Sigmoid colon (tissue), 7 donors: ENCODE measurements around the gene CS. TPM values are rescaled to one million over a fixed set of nuclear protein-coding genes. Genes with fewer than 3 reads are reported as not detected.

Source experiments
- DNase-seq: peaks from one replicate; pipeline ENCODE4 v3.0.0-alpha.2; 2019
- H3K27ac ChIP-seq, 4 donors: fragments of 200-600 bp; sonication (generic); one replicate each; pipeline ENCODE4 v1.5.1; 2016 to 2019; ENCODE audit warnings: mild to moderate bottlenecking in 1 of 4
- H3K27me3 ChIP-seq, 3 donors: fragments of 200-600 bp; sonication (generic); one replicate each; pipeline ENCODE4 v1.5.1; 2019; ENCODE audit warnings: mild to moderate bottlenecking in 1 of 3
- H3K36me3 ChIP-seq, 4 donors: fragments of 200-600 bp; sonication (generic); one replicate each; pipeline ENCODE4 v1.5.1; 2016 to 2019
- H3K4me1 ChIP-seq, 4 donors: fragments of 200-600 bp; sonication (generic); one replicate each; pipeline ENCODE4 v1.5.1; 2017 to 2019
- H3K4me3 ChIP-seq, 4 donors: fragments of 200-600 bp; sonication (generic); one replicate each; pipeline ENCODE4 v1.5.1; 2017 to 2019; ENCODE audit warnings: mild to moderate bottlenecking in 2 of 4, moderate library complexity in 1 of 4
- H3K9me3 ChIP-seq, 4 donors: fragments of 200-600 bp in 3 of 4; sonication (generic) in 3 of 4; one replicate each; pipeline versions ENCODE4 v1.5.1 to v1.6.1; 2013 to 2019
- EP300 ChIP-seq, 4 donors: sonication (generic); formaldehyde crosslinking; IDR thresholded peaks; one replicate each; pipeline ENCODE4 v1.6.1; 2017; ENCODE audit warnings: antibody characterized with exemption in 4 of 4
- POLR2A ChIP-seq, 2 donors: fragments of 450-650 bp; IDR thresholded peaks; one replicate each; pipeline ENCODE4 v1.6.1; 2016; ENCODE audit warnings: antibody characterized with exemption in 2 of 2, mild to moderate bottlenecking in 2 of 2, moderate library complexity in 2 of 2
- POLR2AphosphoS5 ChIP-seq, 4 donors: sonication (generic); formaldehyde crosslinking; IDR thresholded peaks; one replicate each; pipeline ENCODE4 v1.6.1; 2017; ENCODE audit warnings: antibody characterized with exemption in 4 of 4
- WGBS, 2 donors: extraction: QIAGEN DNeasy Blood & Tissue Kit; methylation state at CpG; one replicate each; pipeline ENCODE4 v1.1.7; 2013; 5-methylcytosine and 5-hydroxymethylcytosine counted together
- intact Hi-C: fragments of 100-400 bp; cut with DNase I; formaldehyde crosslinking; loops from one replicate; pipeline ENCODE4 v1.15.1; 2023
- polyA plus RNA-seq, 3 donors: library from polyadenylated mRNA; stranded (reverse); fragments of 200-250 nt; gene quantifications; one replicate each; pipeline ENCODE4 v1.2.3, GENCODE V29; 2013
- total RNA-seq, 4 donors: library from RNA; depleted of rRNA; stranded (reverse); fragments of >200 nt; gene quantifications; one replicate each; pipeline ENCODE4 v1.1.0, GENCODE V29; 2016
- TF ChIP-seq, protein P1 (sequence below), 4 experiments: fragments of 450-650 bp in 3 of 4; fragments of 200-600 bp in 1 of 4; IDR thresholded peaks; one replicate each; pipeline ENCODE4 v1.5.1; 2016 to 2019; ENCODE audit warnings: antibody characterized with exemption in 4 of 4, mild to moderate bottlenecking in 3 of 4, moderate library complexity in 2 of 4
- donor health status: healthy with polysubstance abuse.
- donor health status: Bipolar disorder and iron deficiency.
- donor health status: healthy.

Gene CS
- total and polyA plus RNA-seq, 7 donors, result 75.9 to 151 (median 104) TPM

DNA sequence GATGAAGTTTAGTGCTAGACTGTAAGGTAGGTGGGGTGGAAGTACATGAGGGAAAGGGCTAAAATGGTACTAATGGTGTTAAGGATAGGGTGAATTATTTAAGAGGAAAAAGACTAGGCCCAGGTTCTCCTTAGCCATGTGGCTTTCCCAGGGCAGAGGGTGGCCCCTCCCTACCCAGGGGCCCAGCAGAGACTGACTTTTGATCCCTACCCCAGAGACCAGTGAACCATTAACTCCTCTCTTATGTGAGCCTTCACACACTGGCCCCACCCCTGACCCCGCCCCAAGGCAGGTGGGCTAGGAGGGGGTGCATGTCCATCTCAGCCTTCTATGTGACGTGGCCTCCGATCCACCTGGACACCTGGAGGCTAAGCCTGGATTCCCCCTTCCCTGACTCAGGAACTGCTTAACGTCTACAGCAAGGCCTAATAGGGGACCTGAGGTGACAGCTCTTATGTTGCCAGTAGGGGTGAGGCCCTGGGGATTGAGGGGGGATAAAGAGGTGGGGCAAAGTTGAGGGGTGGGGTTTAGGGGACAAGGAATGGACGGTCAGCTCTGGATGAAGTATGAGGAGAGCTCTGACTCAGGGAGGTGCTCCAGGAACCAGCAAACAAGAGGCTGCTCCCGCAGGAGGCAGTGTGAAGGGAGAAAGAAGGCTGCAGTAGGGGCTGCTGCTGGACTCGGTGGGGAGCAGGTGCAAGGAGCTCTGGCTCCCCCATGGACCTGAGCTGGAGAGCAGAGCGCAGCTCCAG lies 69.5 kb downstream of the CS start:
- no peak overlapping the region for H3K27ac ChIP-seq
- no peaks in the 10 kb centered on the region for H3K4me1 ChIP-seq
- intact Hi-C loops, result no loop called here
- H3K4me3 ChIP-seq, result no peak overlapping the region
- DNase-seq, result no peak
- no peaks in the 10 kb centered on the region for H3K9me3 ChIP-seq
- TF ChIP-seq EP300 (IDR thresholded peaks at IDR 0.05), result no peak
- 16 to 62% methylated on average over 8 of the region's 8 CpGs for WGBS, 2 donors
- H3K27me3 ChIP-seq, result no peaks in the 10 kb centered on the region
- peaks cover 0 to 29% (median 0%) of the 10 kb centered on the region in 4 donors for H3K36me3 ChIP-seq

DNA sequence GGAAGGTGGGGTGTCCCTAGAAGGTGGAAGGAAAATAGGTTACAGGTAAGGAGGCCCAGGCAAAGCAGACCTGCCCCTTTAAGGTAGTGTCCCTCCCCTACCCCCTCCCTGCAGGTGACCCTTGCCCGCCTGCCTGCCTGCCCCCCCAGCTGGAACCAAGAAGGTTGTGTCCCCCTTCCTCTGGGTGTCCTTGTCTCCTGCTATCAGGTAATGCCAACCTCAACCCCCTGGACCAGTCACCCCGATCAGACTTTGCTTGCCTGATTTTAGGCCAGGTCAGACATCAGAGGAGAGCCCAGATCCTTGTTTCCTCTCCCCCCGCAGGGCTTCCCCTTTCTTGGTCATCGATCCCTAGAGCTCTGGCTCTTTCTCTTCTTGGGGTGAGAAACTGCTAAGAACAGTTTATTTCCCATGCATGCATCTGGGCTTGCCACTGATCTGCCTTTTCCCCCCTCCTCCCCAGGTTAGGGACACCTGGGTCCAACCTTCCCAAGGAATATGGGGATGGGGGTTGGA lies 70.2 kb downstream of the CS start, which contains the start of gene SLC39A5:
SLC39A5 (plus strand) TSS at position 136 of the 516 bp plus-strand sequence. CDS start 1,224 bp downstream, outside the sequence.
- Histone ChIP-seq H3K9me3 (no peaks in the 10 kb centered on the region), H3K36me3 (peaks cover 0 to 29% (median 0%) of the 10 kb centered on the region in 4 donors), H3K27ac (no peak within 1 kb of the TSS), H3K27me3 (no peaks in the 10 kb centered on the region), H3K4me3 (no peak within 1 kb of the TSS), H3K4me1 (peaks cover 0 to 6% (median 3%) of the 10 kb centered on the region in 4 donors)
- TF ChIP-seq, protein P1, sequence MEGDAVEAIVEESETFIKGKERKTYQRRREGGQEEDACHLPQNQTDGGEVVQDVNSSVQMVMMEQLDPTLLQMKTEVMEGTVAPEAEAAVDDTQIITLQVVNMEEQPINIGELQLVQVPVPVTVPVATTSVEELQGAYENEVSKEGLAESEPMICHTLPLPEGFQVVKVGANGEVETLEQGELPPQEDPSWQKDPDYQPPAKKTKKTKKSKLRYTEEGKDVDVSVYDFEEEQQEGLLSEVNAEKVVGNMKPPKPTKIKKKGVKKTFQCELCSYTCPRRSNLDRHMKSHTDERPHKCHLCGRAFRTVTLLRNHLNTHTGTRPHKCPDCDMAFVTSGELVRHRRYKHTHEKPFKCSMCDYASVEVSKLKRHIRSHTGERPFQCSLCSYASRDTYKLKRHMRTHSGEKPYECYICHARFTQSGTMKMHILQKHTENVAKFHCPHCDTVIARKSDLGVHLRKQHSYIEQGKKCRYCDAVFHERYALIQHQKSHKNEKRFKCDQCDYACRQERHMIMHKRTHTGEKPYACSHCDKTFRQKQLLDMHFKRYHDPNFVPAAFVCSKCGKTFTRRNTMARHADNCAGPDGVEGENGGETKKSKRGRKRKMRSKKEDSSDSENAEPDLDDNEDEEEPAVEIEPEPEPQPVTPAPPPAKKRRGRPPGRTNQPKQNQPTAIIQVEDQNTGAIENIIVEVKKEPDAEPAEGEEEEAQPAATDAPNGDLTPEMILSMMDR (IDR thresholded peaks at IDR 0.05), result no peak
- no peak for TF ChIP-seq POLR2A (IDR thresholded peaks at IDR 0.05)
- TF ChIP-seq EP300 (IDR thresholded peaks at IDR 0.05), result no peak
- no peak for TF ChIP-seq POLR2AphosphoS5 (IDR thresholded peaks at IDR 0.05)
- DNase-seq, result no peak
- intact Hi-C loops, result no loop called here
- 18 to 63% methylated on average over 4 of the region's 4 CpGs for WGBS, 2 donors

DNA sequence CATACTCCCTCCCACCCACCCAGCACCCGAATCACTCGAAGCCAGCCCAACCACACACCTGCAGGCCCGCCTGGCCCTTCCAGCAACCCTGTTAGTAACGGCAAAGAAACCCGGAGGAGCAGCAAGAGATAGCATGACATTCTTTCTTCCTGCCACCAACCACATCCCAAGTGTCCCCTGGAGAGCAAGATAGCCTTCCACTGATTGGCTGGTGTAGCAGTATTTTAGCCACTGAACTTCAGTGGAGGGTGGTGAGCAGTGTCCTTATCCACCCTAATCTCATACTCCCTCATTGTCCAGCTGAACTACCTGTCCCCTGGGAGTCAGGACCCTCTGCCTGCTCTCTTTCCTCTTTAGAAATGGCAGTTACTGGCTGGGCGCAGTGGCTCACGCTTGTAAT lies 71.0 kb downstream of the CS start:
- 89 to 93% methylated on average over 7 of the region's 7 CpGs for WGBS, 2 donors
- H3K4me3 ChIP-seq, result no peak overlapping the region
- DNase-seq, result no peak
- H3K9me3 ChIP-seq, result no peaks in the 10 kb centered on the region
- H3K36me3 ChIP-seq, result peaks cover 0 to 29% (median 0%) of the 10 kb centered on the region in 4 donors
- H3K4me1 ChIP-seq, result peaks cover 0 to 12% (median 9%) of the 10 kb centered on the region in 4 donors
- no peaks in the 10 kb centered on the region for H3K27me3 ChIP-seq
- intact Hi-C loops, result no loop called here
- no peak for TF ChIP-seq POLR2A (IDR thresholded peaks at IDR 0.05)
- no peak for TF ChIP-seq EP300 (IDR thresholded peaks at IDR 0.05)
- TF ChIP-seq POLR2AphosphoS5 (IDR thresholded peaks at IDR 0.05), result no peak
- TF ChIP-seq, protein P1 (IDR thresholded peaks at IDR 0.05), result no peak
- H3K27ac ChIP-seq, result no peak overlapping the region

DNA sequence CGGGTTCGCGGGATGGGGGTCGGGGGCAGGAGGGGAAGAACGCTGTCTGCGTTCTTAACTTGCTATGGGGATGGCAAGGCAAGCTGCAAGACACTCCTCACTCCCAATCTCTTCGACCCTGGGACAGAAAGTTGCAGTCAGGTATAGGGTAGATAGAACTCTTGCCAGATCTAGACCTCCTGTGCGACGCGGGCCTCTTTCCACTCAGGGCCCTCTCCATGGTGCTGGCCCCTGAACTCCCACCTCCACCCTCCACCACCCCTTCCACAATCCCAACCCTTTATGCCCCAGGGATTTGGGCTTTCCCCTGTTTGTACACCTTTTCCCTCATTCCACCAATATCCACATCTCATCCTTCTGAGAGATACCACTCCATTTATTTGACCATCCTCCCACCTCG lies 75.2 kb downstream of the CS start:
- Histone ChIP-seq H3K9me3 (no peaks in the 10 kb centered on the region), H3K4me1 (peaks cover 0 to 39% (median 38%) of the 10 kb centered on the region in 4 donors), H3K4me3 (peak overlapping the region; percentile 42 to 65 (median 57)), H3K27me3 (no peaks in the 10 kb centered on the region), H3K36me3 (peaks cover 0 to 29% (median 0%) of the 10 kb centered on the region in 4 donors), H3K27ac (peak overlapping the region; percentile 98 to 99 (median 98))
- WGBS, 2 donors, result 38 to 73% methylated on average over 11 of the region's 11 CpGs
- DNase-seq, result no peak
- TF ChIP-seq EP300 (IDR thresholded peaks at IDR 0.05) (no peak), POLR2A (IDR thresholded peaks at IDR 0.05) (no peak), POLR2AphosphoS5 (IDR thresholded peaks at IDR 0.05) (no peak)
- TF ChIP-seq, protein P1 (IDR thresholded peaks at IDR 0.05), result no peak
- intact Hi-C loops, result loop anchor here (1.0 to 2.0 kb wide), 3 partner anchors 32 to 106 kb away; partner anchors contain the start of genes SMARCC2 and ZC3H10

DNA sequence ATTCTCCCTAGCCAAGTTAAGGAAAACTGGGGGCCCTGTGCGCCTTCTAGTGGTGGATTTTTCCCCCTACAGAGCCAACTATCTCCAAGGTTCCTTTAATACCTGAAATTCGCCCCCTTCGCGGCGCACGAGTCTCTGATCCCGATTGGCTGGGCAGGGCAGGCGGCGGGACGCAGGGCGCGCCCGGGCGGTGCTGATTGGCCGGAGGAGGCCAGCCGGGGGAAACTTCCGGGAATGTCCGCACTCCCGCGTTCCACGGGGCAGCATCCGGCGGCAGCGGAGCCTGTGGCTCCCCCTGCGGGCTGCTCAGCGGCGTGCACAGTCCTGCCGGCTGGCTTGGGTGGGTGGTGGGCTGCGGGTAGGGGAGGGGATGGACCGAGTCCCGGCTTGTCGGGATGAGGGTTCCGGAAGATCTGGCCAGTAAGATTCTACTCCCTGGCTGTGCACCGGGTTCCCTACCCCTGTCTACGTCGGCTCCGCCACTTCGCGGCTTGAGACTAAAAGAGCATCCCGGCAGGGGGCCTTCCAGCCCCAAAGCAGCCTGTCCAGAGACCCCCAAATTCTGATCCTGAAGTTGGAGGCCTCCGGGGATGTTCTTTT lies 75.9 kb downstream of the CS start, which contains the start of gene NABP2:
NABP2 (plus strand) TSS at position 241 of the 600 bp plus-strand sequence. CDS start 515 bp downstream, outside the sequence.
- TF ChIP-seq, protein P1 (IDR thresholded peaks at IDR 0.05), result peak; percentile 84 to 94 (median 88)
- peak in 1 of 2 donors; percentile 21 for TF ChIP-seq POLR2A (IDR thresholded peaks at IDR 0.05)
- TF ChIP-seq EP300 (IDR thresholded peaks at IDR 0.05), result no peak
- TF ChIP-seq POLR2AphosphoS5 (IDR thresholded peaks at IDR 0.05), result peak; percentile 23 to 82 (median 56)
- intact Hi-C loops, result loop anchor here (1.0 to 2.0 kb wide), 3 partner anchors 31 to 105 kb away; partner anchors contain the start of genes SMARCC2 and ZC3H10

More for the DNA sequence above, 75.9 kb downstream of the CS start, which contains the start of gene NABP2:
- H3K27ac ChIP-seq, result peak within 1 kb of the TSS; percentile 98 to 99 (median 98)
- peaks cover 0 to 47% (median 45%) of the 10 kb centered on the region in 4 donors for H3K4me1 ChIP-seq
- peaks cover 0 to 22% (median 0%) of the 10 kb centered on the region in 4 donors for H3K36me3 ChIP-seq
- WGBS, 2 donors, result 0% methylated on average over 41 of the region's 41 CpGs
- H3K9me3 ChIP-seq, result no peaks in the 10 kb centered on the region
- no peaks in the 10 kb centered on the region for H3K27me3 ChIP-seq
- peak; percentile 99 for DNase-seq
- peak within 1 kb of the TSS; percentile 42 to 65 (median 57) for H3K4me3 ChIP-seq
